NB4 (cell line): ENCODE measurements around the gene IL1R2.

Source experiments
- DNase-seq: peaks from one replicate; pipeline ENCODE4 v3.0.0; 2010; ENCODE audit warnings: low read depth
- H3K4me3 ChIP-seq: one replicate; pipeline ENCODE4 v1.5.1; 2011; ENCODE audit warnings: mild to moderate bottlenecking, low read depth, low read length, moderate library complexity
- CTCF ChIP-seq: IDR thresholded peaks from one replicate; pipeline ENCODE4 v1.5.1; 2012; ENCODE audit warnings: low read depth, low read length
- MYC ChIP-seq: IDR thresholded peaks from 2 replicates; pipeline ENCODE4 v1.6.1; 2011; ENCODE audit warnings: low read depth, low read length
- POLR2A ChIP-seq: IDR thresholded peaks from 2 replicates; pipeline ENCODE4 v1.6.1; 2011; ENCODE audit warnings: mild to moderate bottlenecking; ENCODE audit not compliant: insufficient read length; ENCODE audit errors: extremely low read depth
- TF ChIP-seq, protein P1 (sequence below): IDR thresholded peaks from 2 replicates; pipeline ENCODE4 v1.6.1; 2011; ENCODE audit warnings: low read depth, low read length

Gene IL1R2

DNA sequence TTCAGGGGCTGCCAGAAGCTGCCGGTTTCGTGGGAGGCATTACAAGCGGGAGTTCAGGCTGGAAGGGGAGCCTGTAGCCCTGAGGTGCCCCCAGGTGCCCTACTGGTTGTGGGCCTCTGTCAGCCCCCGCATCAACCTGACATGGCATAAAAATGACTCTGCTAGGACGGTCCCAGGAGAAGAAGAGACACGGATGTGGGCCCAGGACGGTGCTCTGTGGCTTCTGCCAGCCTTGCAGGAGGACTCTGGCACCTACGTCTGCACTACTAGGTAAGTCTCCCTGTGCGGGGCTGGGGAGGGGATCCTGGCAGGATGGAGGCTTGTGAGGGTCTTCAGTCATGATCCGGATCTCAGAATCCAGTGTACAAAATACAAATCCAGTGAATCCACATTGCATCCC, 17.8 kb downstream of the IL1R2 start:
- H3K4me3 ChIP-seq, result no peak overlapping the region
- no peak for DNase-seq
- TF ChIP-seq, protein P1, sequence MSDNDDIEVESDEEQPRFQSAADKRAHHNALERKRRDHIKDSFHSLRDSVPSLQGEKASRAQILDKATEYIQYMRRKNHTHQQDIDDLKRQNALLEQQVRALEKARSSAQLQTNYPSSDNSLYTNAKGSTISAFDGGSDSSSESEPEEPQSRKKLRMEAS, result no peak
- no peak for TF ChIP-seq CTCF
- no peak for TF ChIP-seq MYC
- no peak for TF ChIP-seq POLR2A

DNA sequence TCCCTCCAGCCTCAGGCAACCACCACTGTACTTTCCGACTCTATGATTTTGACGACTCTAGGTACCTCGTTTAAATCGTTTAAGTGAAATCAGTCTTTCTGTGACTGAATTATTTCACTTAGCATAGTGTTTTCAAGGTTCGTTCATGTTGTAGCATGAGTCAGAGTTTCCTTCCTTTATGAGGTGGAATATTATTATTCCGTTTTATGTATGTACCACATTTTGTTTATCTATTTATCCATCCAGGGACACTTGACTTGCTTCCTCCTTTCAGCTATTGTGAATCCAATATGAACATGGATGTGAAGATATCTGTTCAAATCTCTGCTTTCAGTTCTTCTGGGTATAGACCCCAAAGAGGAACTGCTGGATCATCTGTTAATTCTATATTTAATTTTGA, 19.1 kb downstream of the IL1R2 start:
- no peak for DNase-seq
- no peak overlapping the region for H3K4me3 ChIP-seq
- no peak for TF ChIP-seq MYC
- no peak for TF ChIP-seq CTCF
- TF ChIP-seq POLR2A, result no peak
- TF ChIP-seq, protein P1, result no peak

DNA sequence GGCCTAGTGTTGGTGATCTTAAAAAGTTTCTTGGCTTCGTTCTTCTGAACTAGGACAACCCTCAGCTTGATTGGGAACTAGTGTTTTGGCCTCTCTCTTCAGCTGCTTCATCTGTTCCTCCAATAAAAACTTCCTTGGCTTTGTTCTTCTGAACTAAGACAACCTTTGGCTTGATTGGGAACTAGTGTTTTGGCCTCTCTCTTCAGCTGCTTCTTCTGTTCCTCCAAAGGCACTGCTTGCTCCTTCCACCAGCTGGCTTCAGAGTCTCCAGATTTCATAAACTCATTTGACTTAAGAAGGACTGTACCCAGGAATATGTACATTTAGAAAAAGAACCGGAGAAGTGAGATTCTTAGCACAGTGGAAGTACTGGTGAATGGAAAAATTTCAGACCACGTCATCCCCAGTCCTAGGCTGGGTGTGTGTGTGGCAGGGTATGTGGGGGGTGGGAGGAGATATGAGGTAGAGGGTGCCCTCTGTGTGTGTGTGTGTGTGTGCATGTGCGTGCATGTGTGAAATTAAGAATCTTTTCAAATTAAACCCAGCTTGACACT, 20.4 kb downstream of the IL1R2 start:
- TF ChIP-seq, protein P1, result no peak
- TF ChIP-seq POLR2A (no peak), MYC (no peak), CTCF (no peak)
- H3K4me3 ChIP-seq, result no peak overlapping the region
- DNase-seq, result no peak

DNA sequence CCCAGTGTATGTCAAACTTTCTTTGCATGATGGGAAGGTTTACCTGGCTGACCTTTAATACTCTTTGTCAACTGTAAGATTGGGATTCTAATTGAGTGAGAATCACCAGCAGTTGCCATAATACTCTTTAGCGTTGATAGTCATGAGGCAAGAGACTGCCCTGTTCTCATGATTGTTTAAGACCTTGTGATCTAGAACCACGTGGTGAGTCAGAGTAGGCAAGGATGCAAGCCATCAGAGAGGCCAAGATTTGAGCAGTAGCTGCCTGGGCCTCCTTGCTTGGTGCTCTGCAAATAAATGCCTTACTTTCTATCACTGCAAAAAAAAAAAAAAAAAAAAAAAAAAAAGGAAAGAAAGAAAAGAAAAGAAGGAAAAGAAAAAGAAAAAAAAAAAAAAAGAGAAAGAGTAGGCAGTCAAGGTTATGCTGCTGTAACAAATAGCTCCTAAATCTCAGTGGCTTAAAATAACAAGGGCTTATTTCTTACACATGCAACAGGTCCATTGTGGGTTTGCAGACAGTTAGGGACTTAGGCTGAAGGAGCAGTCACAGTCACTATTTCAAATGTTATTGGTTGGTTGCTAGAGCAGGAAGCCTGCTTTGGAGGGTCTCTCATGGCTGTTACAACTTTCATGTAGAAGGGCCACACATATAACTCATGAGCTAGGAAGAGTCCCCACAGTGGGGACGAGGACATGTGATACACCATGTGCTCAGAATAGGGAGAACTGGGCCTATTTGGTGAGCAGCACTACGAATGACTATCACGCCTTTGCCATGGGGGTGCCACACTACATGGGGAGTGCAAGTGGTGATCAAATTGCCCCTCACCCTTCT, 21.7 kb downstream of the IL1R2 start:
- TF ChIP-seq, protein P1, result no peak
- TF ChIP-seq MYC (no peak), POLR2A (no peak), CTCF (no peak)
- DNase-seq, result no peak
- H3K4me3 ChIP-seq, result no peak overlapping the region

GRCh38 chr2:102014041-102014345, 22.2 kb downstream of the IL1R2 start:
- TF ChIP-seq, protein P1, result no peak
- no peak for TF ChIP-seq CTCF
- no peak for TF ChIP-seq POLR2A
- no peak for TF ChIP-seq MYC
- DNase-seq, result no peak
- H3K4me3 ChIP-seq, result no peak overlapping the region
